ENCODE results near the gene HDGF. TPM values are rescaled to one million over a fixed set of nuclear protein-coding genes. Genes with fewer than 3 reads are reported as not detected.

The HDGF gene
- total RNA-seq, 2 donors from 2014 or later = 493 to 495 TPM

DNA sequence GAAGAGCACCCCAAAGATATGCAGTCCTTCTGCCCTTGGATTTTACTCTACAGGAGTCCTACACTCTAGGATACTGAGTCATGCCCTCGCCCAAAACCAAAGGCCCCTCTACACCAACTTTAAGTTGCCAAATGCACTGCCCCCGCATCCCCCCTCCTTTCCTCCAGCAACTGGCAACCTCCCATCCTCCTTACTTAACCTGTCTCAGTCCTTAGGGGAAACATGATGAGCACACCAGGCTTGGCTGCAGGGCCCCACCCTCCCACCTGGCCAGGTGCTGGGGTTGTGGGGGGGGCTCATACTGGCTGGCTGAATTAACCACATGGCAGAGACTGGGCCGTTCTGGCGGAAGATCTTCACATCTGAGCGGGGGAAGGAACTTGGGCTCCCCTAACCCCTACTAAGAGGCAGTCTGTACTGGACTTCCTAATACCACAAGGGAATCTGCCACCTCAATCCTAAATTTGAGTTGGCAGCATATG is 1.2 kb downstream of the HDGF start:
- peak overlapping the region; percentile 88 for H3K4me3 Mint-ChIP-seq
- peaks cover 29% of the 10 kb centered on the region for H3K36me3 ChIP-seq (ENCODE audit: control insufficient read depth, insufficient read depth, low read length)
- TF ChIP-seq, protein P1, sequence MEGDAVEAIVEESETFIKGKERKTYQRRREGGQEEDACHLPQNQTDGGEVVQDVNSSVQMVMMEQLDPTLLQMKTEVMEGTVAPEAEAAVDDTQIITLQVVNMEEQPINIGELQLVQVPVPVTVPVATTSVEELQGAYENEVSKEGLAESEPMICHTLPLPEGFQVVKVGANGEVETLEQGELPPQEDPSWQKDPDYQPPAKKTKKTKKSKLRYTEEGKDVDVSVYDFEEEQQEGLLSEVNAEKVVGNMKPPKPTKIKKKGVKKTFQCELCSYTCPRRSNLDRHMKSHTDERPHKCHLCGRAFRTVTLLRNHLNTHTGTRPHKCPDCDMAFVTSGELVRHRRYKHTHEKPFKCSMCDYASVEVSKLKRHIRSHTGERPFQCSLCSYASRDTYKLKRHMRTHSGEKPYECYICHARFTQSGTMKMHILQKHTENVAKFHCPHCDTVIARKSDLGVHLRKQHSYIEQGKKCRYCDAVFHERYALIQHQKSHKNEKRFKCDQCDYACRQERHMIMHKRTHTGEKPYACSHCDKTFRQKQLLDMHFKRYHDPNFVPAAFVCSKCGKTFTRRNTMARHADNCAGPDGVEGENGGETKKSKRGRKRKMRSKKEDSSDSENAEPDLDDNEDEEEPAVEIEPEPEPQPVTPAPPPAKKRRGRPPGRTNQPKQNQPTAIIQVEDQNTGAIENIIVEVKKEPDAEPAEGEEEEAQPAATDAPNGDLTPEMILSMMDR (conservative IDR thresholded peaks at IDR 0.05) = no peak
- peak overlapping the region; percentile 96 for H3K4me3 ChIP-seq (ENCODE audit: low read length)
- H3K9me3 ChIP-seq (ENCODE audit: control insufficient read depth, low read length) = no peaks in the 10 kb centered on the region
- DNase-seq = peak; percentile 65
- H3K27ac ChIP-seq (ENCODE audit: low read depth, low read length) = peak overlapping the region; percentile 3
- H3K9me3 Mint-ChIP-seq = no peaks in the 10 kb centered on the region
- peaks cover 8% of the 10 kb centered on the region for H3K36me3 Mint-ChIP-seq (ENCODE audit: low read depth)
- H3K27me3 ChIP-seq (ENCODE audit: control insufficient read depth, insufficient read depth, low read length, poor library complexity, severe bottlenecking) = no peaks in the 10 kb centered on the region
- whole genome bisulfite sequencing, 2 experiments (ENCODE audit: insufficient coverage in 1 of 2, insufficient read length in 1 of 2) = 0 to 8% methylated on average over 3 to 5 of the region's 5 CpGs
- H3K27ac Mint-ChIP-seq = peak overlapping the region; percentile 98
- peaks cover 37% of the 10 kb centered on the region for H3K4me1 ChIP-seq (ENCODE audit: control insufficient read depth, insufficient read depth, low read length)
- no peaks in the 10 kb centered on the region for H3K27me3 Mint-ChIP-seq (ENCODE audit: insufficient read depth)
- H3K4me1 Mint-ChIP-seq = peaks cover 50% of the 10 kb centered on the region
- H3K9ac ChIP-seq (ENCODE audit: extremely low read depth, low read length, poor library complexity, severe bottlenecking) = peak overlapping the region; percentile 88

DNA sequence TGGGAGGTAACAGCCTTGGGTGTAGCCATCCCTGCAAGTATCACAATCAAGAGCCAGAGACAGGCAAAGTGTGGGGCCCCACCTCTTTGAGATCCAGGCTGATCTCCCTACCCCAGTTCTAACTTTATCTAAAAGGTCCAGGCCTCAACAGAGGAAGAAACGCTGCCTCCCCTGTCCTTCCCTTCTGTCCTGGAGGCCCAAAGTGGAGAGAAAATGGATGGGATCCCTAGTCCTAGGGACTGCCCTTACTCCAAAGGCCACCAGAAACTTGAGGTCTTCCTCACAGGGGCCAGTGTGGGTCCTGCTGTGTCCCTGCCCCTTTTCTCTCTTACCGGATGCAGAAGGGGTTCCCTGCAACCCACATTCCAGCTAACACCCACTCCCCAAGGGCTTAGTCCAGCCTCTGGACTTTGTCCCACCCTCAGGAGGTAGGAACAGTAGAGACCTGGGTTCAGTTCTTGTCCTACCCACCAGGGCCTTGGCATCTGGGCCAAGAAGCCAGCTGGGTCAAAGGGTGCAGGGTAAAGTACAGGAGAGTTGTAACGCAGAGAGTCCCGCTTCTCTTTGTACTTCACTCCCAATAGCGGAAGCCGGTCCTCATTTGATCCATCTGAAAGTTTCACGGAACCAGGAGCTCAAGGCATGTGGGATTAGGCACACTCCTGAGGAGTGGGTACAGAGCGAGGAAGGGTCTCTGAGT is 1.9 kb downstream of the HDGF start:
- Mint-ChIP-seq H3K27ac (peak overlapping the region; percentile 98), H3K9me3 (no peaks in the 10 kb centered on the region), H3K36me3 (ENCODE audit: low read depth) (peaks cover 14% of the 10 kb centered on the region), H3K4me1 (peaks cover 56% of the 10 kb centered on the region), H3K27me3 (ENCODE audit: insufficient read depth) (no peaks in the 10 kb centered on the region), H3K4me3 (peak overlapping the region; percentile 88)
- peak; percentile 41 for DNase-seq
- Histone ChIP-seq H3K4me3 (ENCODE audit: low read length) (peak overlapping the region; percentile 96), H3K36me3 (ENCODE audit: control insufficient read depth, insufficient read depth, low read length) (peaks cover 36% of the 10 kb centered on the region), H3K9me3 (ENCODE audit: control insufficient read depth, low read length) (no peaks in the 10 kb centered on the region), H3K27ac (ENCODE audit: low read depth, low read length) (peak overlapping the region; percentile 6), H3K4me1 (ENCODE audit: control insufficient read depth, insufficient read depth, low read length) (peaks cover 41% of the 10 kb centered on the region), H3K9ac (ENCODE audit: extremely low read depth, low read length, poor library complexity, severe bottlenecking) (peak overlapping the region; percentile 88), H3K27me3 (ENCODE audit: control insufficient read depth, insufficient read depth, low read length, poor library complexity, severe bottlenecking) (no peaks in the 10 kb centered on the region)
- TF ChIP-seq, protein P1 (conservative IDR thresholded peaks at IDR 0.05) = no peak
- 78 to 81% methylated on average over 7 to 8 of the region's 8 CpGs for WGBS, 2 experiments (ENCODE audit: insufficient coverage in 1 of 2, insufficient read length in 1 of 2)

DNA sequence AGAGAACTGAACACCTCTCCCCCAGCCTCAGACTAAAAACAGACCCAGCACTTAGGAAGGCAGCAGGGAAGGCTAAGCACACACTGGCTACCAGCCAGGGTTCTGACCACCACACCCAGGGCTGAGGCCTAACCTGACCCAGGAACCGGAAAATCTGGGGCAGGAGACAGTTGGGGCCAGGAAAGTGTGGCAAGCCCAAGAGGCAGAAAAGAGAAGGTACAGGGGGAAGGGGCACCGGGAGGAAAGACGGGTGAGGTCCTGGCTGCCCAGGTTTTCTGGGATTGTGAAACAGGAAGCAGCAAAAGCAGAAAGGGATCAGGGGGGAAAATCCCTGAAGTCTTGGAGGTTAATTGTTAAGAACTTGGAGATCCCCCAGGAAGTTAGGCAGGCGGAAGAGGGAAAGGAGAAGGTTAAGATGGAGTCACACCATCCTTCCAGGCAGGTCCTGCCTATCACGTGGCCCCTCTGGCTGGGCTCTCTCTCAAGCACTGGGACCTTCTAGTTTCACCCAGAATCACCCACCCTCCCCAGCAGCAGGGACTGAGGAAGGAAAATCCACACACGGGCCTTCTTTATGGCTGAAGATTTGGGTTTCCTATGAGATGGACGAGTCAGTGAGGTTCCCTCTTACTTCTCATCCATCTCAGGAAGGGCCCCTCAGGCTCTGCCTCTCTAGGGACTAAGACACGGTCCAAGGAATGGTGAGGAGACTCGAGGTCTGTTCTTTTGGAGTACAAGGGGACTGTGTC is 2.6 kb downstream of the HDGF start:
- Histone ChIP-seq H3K9me3 (ENCODE audit: control insufficient read depth, low read length) (no peaks in the 10 kb centered on the region), H3K27me3 (ENCODE audit: control insufficient read depth, insufficient read depth, low read length, poor library complexity, severe bottlenecking) (no peaks in the 10 kb centered on the region), H3K4me1 (ENCODE audit: control insufficient read depth, insufficient read depth, low read length) (peaks cover 41% of the 10 kb centered on the region), H3K9ac (ENCODE audit: extremely low read depth, low read length, poor library complexity, severe bottlenecking) (peak overlapping the region; percentile 88), H3K36me3 (ENCODE audit: control insufficient read depth, insufficient read depth, low read length) (peaks cover 37% of the 10 kb centered on the region), H3K27ac (ENCODE audit: low read depth, low read length) (peak overlapping the region; percentile 100), H3K4me3 (ENCODE audit: low read length) (peak overlapping the region; percentile 96)
- H3K4me1 Mint-ChIP-seq = peaks cover 58% of the 10 kb centered on the region
- 68 to 86% methylated on average over 6 to 9 of the region's 9 CpGs for WGBS, 2 experiments (ENCODE audit: insufficient coverage in 1 of 2, insufficient read length in 1 of 2)
- no peaks in the 10 kb centered on the region for H3K9me3 Mint-ChIP-seq
- TF ChIP-seq, protein P1 (conservative IDR thresholded peaks at IDR 0.05) = no peak
- no peaks in the 10 kb centered on the region for H3K27me3 Mint-ChIP-seq (ENCODE audit: insufficient read depth)
- H3K36me3 Mint-ChIP-seq (ENCODE audit: low read depth) = peaks cover 19% of the 10 kb centered on the region
- H3K4me3 Mint-ChIP-seq = peak overlapping the region; percentile 88
- peak; percentile 58 for DNase-seq
- peak overlapping the region; percentile 98 for H3K27ac Mint-ChIP-seq
